NCI-H146 treated with DMSO at 0.1 percent for 48 hours (cell line): ENCODE data around the gene SEMG1.

Experiments
- DNase-seq: peaks from one replicate; lab custom pipeline; 2025; ENCODE audit not compliant: unreplicated experiment; lab: John Stamatoyannopoulos, UW

SEMG1 gene

DNA sequence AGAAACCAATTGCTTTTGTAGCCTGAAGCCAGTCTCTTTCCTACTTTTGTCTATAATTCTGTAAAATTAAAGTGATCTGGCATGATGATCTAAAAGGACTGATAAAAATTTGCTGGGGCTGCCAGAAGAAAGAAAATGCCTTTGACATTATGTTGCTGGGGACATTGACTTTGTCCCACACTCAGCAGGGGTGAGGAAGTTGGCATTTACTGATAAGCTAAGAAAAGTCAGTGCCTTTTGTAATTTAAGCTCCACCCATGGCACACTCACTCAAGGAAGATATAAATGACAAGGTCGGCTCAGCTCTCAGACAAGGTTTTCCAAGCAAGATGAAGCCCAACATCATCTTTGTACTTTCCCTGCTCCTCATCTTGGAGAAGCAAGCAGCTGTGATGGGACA lies at the start of gene SEMG1:
Gene SEMG1 (plus strand): TSS at position 309 of the 400 bp plus-strand sequence. CDS start 21 bp downstream, at position 330.
- no peak for DNase-seq

DNA sequence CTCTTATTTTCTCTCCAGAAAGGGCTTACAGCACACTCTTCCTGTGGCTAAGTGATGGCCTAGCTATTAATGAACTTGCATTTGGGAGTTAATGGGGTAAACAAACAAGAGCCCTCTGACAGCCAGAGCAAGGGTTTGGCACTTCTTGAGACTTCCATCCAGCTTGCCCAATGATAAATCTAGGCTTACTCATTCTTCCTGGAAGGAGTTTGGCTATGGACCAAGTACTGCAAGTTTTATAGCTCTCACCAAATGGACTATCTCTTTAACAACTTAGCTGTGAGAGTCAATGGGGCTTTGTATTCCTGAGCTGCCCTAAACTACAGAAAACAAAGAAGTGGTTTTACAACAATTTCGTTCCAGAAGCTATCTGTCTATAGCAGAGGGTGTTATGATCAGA lies 48.9 kb upstream of the SEMG1 start:
- no peak for DNase-seq

- no peak for DNase-seq
Measured at GRCh38 chr20:45163083-45163803, 43.6 kb upstream of the SEMG1 start.

- DNase-seq, result no peak
Measured at GRCh38 chr20:45164906-45165305, 41.9 kb upstream of the SEMG1 start.

DNA sequence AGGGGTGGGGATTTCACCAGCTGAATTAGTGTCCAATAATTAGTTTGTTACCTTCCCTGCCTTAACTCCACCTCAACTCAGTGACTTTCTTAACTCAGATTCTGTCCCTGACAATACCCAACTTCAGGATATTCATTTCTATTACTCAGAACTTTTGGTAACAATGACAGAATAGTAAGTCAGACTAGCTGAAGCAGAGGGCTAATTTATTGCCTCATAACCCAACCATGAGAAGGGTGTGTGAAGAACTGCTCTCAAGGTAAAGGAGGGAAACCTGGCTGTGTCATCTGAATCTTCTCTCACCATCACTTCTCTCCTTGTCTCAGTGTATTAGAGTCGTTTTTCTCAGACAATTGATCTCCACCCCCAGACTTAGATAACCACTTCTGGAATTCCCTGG lies 33.3 kb upstream of the SEMG1 start:
- no peak for DNase-seq

GRCh38 chr20:45174434-45175364 lies 32.1 kb upstream of the SEMG1 start, which contains the start of gene PI3:
Gene PI3, plus strand, starts transcription at chr20:45174902. Its CDS starts 21 bp downstream, at chr20:45174923.
- DNase-seq, result no peak

- no peak for DNase-seq
Measured at GRCh38 chr20:45176526-45177267, 30.1 kb upstream of the SEMG1 start.

- DNase-seq, result no peak
Measured at GRCh38 chr20:45179166-45179565, 27.7 kb upstream of the SEMG1 start.

DNA sequence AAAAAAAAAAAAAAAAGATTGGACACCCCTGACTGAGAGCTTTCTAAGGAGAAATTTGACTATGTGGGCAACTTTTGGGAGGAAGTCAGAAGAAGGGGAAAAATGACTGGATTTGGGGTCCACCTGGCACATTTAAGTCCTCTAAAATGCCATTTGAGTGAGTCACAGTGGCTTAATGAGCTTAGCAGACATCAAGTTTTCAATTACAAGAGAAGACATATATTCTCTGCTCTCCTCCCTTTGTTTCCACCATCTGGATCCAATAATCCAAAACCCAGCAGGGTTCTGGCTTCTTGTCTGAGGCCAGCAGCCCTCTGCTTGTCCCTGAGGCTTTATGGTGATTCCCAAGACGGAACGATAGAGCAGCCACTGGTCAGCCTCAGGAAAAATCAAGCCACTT lies 25.2 kb upstream of the SEMG1 start:
- no peak for DNase-seq

DNA sequence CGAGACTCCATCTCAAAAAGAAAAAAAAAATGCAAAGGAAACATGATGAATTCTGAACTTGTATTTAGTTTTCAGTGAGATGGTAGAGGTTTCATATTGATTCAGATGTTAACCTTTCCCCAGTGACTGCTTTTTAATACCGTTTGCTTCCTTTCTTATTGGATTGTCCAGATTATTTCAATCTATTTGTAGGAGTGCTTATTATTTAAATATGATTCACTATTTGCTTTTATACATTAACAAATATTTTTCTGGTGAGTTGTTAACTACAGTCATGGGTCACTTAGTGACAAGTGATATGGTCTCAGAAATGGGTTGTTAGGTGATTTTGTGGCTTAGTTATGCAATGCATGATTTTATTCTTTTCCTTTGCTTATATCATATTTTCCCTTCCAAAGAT lies 23.7 kb upstream of the SEMG1 start:
- DNase-seq, result no peak

GRCh38 chr20:45187693-45188092 lies 19.1 kb upstream of the SEMG1 start:
- no peak for DNase-seq

GRCh38 chr20:45189067-45189609 lies 17.7 kb upstream of the SEMG1 start:
- DNase-seq, result no peak

DNA sequence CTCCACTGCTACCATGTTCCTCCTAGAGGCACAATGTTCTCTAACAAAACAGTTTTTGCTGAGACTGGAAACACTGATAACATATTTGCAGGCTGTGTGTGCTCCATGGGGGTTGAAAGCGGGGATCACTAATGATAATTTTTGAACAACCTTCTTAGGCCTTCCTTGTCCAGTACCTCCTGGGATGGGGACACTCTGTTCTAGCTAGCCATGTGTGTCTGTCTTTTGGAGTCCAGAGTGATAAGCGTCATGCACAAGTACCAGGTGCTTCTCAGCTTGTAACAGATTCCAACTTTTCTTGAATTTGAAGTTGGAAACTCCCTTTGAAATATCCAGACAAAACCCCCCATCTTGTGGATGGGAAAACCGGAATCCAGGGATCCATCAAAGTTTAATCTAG lies 17.0 kb upstream of the SEMG1 start:
- DNase-seq, result no peak

DNA sequence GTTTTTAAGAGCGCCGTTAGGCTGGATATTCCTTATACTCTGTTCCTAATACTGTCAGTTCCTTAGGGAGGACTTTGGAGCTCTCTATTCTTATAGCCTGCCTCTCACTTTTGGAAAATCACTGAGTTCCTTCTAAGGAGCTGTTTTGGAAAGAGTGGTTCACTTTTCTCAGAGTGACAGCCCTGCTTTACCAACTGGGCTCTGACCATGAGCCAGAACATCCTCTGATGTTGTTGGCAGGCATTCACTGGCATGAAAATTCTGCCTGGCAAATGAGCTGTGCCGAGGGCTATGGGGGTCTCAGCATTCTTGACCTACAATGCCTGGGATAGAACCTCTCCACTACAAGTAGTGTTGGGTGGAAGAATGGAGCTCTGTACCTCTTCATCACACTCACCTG lies 14.9 kb upstream of the SEMG1 start:
- no peak for DNase-seq

DNA sequence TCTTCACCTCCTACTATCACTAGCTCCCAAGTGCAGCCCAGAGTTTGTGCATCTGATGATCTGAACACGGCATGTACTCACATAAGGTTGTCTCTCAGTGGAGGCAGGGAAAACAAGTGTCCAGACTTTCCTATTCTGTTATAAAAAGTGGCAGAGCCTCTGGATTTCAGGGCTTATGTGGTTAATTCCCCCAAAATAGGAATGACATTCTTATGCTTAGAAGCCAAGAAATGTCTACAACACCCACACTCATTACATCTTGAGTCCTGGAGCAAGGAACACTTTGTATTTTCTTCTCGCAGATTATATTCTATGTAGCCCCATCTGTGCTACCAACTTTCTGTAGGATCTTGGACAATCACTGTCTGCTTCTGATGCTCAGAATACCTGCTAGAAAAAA lies 13.5 kb upstream of the SEMG1 start:
- DNase-seq, result no peak

- DNase-seq, result no peak
Measured at GRCh38 chr20:45209924-45210323, 3.1 kb downstream of the SEMG1 start.

DNA sequence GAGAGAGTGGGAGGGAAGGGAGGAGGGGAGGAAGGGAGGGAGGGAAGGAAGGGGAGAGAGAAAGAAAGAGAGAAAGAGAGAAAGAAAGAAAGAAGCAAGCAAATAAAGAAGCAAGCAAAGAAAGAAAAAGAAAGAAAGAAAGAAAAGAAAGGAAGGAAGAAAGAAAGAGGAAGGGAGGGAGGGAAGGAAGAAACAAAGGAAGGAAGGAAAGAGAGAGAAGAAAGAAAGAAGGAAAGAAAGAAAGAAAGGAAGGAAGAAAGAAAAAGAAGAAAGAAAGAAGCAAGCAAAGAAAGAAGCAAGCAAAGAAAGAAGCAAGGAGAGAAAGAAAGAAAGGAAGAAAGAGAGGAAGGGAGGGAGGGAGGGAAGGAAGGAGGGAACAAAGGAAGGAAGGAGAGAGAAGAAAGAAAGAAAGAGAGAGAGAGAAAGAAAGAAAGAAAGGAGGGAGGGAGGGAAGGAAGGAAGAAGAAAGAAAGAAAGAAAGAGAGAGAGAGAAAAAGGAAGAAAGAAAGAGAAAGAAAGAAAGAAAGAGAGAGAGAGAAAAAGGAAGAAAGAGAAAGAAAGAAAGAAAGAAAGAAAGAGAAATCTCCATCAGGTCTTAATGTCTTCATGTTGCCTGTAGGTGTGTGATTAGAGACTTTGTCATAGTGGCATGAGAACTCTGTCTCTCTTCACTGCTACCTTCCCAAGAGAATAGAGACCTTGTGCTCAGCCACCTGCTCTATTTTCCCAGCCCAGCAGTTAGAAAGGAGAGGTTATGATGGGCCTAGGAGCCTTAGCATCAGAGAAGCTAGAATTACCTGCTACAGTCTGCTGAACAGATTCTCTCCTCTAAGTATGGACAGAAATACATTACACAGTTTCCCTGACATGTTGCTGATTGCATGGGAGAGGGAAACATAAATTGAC lies 5.0 kb downstream of the SEMG1 start:
- DNase-seq, result no peak

DNA sequence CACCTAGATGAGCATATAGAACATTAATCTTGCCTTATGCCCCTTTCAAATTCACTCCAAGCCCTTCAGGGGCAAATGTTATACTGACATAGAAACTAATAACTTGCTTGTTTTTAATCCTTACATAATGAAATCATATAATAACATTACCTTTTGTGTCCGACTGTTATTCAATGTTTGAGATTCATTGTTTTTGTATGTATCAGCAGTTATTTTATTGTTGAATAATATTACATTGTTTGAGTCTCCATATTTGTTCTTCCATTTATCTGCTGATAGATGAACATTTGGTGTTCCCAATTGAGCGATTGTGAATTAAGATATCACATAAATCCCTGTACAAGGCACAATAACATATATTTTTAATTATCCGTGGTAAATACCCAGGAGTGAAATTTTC lies 6.0 kb downstream of the SEMG1 start:
- DNase-seq, result no peak

DNA sequence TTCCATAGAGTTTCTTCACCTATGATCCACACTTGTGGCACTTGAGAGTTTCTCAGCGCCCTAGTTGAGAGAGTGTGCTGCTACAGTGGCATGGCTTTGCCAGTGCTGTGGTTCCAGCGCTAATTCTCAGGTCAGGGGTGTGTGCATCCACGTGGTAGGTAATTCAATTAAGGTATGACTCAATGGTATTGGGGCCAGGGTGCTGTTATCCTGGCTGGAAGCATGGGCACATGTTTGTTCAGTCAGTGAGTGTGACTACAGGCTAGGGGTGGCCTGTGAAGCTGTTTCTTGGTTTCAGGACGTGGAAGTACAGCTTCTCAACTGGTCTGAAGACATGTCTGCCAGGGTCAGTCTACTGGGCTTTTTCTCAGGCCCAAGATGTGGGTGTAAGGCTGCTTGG lies 11.3 kb downstream of the SEMG1 start:
- DNase-seq, result no peak

DNA sequence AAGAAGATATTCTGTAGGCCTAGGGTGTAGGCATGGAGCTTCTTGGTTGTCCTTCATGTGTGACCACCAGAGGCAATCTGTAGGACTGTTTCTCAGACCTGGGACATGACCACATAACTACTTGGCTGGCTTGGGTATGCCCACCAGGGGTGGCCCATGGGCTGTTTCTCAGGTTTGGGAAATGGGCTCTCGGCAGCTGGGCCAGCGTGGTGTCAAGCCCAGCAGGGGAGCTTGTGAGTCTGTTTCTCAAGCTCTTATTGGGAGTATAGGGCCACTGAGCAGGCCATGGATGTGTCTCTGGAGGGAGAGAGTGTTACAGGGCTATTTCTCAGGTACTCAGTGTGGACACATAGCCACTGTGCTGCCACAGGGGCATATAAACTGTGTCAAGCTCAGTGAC lies 11.8 kb downstream of the SEMG1 start:
- DNase-seq, result no peak
